Cardiac muscle cell (in vitro differentiated cells and primary cell): ENCODE results near the gene EMP2. TPM values are rescaled to one million over a fixed set of nuclear protein-coding genes. Genes with fewer than 3 reads are reported as not detected.

Experiments
- DNase-seq, 2 donors: peaks; one replicate each; pipeline versions ENCODE4 v3.0.0 to v3.0.0-alpha.2; 2010 to 2017; ENCODE audit warnings: low read depth in 1 of 2, low spot score in 1 of 2
- H3K27ac ChIP-seq: fragments of 200-600 bp; sonication (generic); 2 replicates; pipeline ENCODE4 v1.5.1; 2016
- H3K27me3 ChIP-seq: fragments of 200-600 bp; sonication (generic); 2 replicates; pipeline ENCODE4 v1.6.0; 2016; ENCODE audit warnings: control low read depth
- H3K36me3 ChIP-seq: fragments of 200-600 bp; sonication (generic); 2 replicates; pipeline ENCODE4 v1.5.1; 2016; ENCODE audit warnings: control low read depth
- H3K4me1 ChIP-seq: fragments of 200-600 bp; sonication (generic); 2 replicates; pipeline ENCODE4 v1.8.1; 2017; ENCODE audit warnings: low read depth, mild to moderate bottlenecking, mixed run types
- H3K4me3 ChIP-seq: fragments of 200-600 bp; sonication (generic); 2 replicates; pipeline ENCODE4 v1.5.1; 2016; ENCODE audit warnings: mild to moderate bottlenecking
- H3K9me3 ChIP-seq: fragments of 200-600 bp; sonication (generic); 2 replicates; pipeline ENCODE4 v1.5.1; 2017; ENCODE audit warnings: low read depth, mild to moderate bottlenecking, control low read depth
- polyA plus RNA-seq: library from polyadenylated mRNA; unstranded; fragments of >200 nt; fragmentation: Nextera tagmentation; extraction: Ambion mirVana; gene quantifications from 2 replicates; pipeline ENCODE4 v1.2.1, GENCODE V29; 2016
- total RNA-seq: library from RNA; depleted of rRNA; stranded (reverse); fragments of >200 nt; gene quantifications from 2 replicates; pipeline ENCODE4 v1.2.3, GENCODE V29; 2016
- TF ChIP-seq, protein P1 (sequence below): IDR thresholded peaks from 2 replicates; pipeline ENCODE4 v1.5.1; 2012; ENCODE audit warnings: low read depth, mild to moderate bottlenecking, low read length

Gene EMP2
- total and polyA plus RNA-seq, 2 experiments from 2014 or later: 40.9 to 151 TPM

DNA sequence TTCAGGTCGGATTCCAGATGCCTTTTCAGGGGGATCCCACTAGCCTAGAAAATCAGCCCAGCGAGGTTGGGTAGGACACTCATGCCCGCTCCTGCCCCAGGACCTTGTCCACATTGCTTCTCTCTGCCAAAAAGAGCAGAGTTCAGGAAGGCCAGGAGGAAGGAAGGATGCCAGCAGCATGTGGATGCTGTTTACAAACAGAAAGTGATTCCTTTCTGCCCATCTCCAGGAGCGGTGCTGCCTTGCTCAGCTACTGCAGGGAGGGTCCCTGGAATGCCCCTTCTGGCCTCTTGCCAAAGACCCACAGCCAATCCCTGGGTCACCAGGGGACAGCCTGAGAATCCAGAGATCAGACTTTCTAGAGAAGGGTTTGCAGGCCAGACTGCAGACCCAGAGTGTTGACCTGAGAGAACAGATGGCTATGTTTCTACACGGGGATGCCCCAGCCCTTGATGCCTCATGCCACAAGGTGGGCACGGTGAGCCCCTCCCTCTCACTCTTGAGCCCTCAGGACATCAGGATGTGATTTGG, 32.3 kb upstream of the EMP2 start:
- TF ChIP-seq, protein P1, sequence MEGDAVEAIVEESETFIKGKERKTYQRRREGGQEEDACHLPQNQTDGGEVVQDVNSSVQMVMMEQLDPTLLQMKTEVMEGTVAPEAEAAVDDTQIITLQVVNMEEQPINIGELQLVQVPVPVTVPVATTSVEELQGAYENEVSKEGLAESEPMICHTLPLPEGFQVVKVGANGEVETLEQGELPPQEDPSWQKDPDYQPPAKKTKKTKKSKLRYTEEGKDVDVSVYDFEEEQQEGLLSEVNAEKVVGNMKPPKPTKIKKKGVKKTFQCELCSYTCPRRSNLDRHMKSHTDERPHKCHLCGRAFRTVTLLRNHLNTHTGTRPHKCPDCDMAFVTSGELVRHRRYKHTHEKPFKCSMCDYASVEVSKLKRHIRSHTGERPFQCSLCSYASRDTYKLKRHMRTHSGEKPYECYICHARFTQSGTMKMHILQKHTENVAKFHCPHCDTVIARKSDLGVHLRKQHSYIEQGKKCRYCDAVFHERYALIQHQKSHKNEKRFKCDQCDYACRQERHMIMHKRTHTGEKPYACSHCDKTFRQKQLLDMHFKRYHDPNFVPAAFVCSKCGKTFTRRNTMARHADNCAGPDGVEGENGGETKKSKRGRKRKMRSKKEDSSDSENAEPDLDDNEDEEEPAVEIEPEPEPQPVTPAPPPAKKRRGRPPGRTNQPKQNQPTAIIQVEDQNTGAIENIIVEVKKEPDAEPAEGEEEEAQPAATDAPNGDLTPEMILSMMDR: no peak
- no peak for DNase-seq
- Histone ChIP-seq H3K9me3 (no peaks in the 10 kb centered on the region), H3K27ac (no peak overlapping the region), H3K36me3 (no peaks in the 10 kb centered on the region), H3K27me3 (no peaks in the 10 kb centered on the region), H3K4me3 (no peak overlapping the region), H3K4me1 (peaks cover 33% of the 10 kb centered on the region)

DNA sequence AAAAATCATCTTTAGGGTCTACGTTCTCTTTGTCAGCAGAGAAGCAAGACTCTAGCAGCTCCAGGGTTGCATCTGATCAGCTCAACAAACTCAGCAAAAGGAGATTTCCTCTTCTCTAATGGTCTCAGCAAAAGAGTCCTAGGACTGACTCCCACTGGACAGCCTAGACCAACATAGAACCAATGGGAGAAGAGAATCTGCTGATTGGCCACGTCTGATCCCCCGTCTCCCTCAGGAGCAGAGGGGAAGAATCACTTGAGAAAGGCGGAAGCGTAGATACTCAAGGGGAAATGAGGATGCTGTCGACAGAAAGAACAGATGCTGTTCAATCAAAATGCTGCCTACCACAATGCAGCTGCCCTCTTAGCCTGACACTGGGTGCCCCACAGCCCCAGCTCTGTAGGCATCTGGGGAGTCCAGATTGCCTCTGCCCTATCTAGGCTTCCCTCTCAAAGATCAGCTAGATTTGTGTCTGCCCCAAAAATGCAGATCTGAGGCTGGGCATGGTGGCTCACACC, 31.5 kb upstream of the EMP2 start:
- H3K4me3 ChIP-seq: no peak overlapping the region
- no peaks in the 10 kb centered on the region for H3K9me3 ChIP-seq
- H3K27ac ChIP-seq: no peak overlapping the region
- TF ChIP-seq, protein P1: no peak
- H3K36me3 ChIP-seq: no peaks in the 10 kb centered on the region
- H3K27me3 ChIP-seq: no peaks in the 10 kb centered on the region
- DNase-seq: no peak
- H3K4me1 ChIP-seq: peaks cover 25% of the 10 kb centered on the region

DNA sequence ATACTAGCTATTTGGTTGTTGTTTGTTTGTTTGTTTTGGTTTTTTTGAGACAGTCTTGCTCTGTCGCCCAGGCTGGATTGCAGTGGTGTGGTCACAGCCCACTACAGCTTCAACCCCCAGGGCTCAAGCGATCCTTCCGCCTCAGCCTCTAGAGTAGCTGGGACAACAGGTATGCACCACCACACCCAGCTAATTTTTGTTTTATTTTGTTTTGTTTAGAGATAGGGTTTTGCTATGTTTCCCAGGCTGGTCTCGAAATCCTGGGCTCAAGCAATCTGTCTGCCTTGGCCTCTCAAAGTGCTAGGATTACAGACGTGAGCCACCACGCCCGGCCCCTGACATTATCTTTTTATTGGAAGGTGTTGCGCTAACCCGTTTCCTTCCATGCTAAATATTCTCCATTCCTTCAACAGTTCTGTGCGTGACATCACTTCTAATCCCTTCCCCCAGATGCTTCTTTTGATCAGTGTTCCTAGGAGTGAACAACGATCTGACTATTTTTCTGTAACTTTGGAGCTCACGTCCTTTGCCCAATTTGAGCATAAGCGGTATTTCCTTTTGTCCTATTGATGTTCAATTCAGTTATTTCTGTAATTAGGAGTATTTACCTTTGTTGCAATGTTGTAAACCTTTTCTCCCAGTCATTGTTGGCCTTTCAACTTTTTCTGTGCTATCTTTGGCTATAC, 30.2 kb upstream of the EMP2 start:
- peaks cover 19% of the 10 kb centered on the region for H3K4me1 ChIP-seq
- H3K36me3 ChIP-seq: no peaks in the 10 kb centered on the region
- no peak overlapping the region for H3K4me3 ChIP-seq
- H3K27me3 ChIP-seq: no peaks in the 10 kb centered on the region
- DNase-seq: no peak
- TF ChIP-seq, protein P1: no peak
- no peaks in the 10 kb centered on the region for H3K9me3 ChIP-seq
- H3K27ac ChIP-seq: no peak overlapping the region

DNA sequence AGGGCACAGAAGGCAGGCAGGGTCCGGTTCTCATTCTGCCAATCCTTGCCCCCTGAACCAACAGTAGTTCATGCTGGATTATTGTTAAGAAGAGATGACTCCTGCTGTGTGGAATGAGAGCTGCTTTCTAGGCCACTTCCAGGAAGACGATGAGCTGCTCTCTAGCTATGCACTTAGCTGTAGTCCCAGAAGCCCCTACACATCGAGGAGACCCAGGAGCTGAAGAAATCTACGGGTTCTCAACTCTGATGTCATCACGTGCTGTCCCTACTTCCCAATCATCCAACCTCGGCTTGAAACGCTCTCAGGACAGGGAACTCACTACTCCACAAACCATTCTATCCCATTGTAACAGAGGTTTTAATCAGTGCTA, 29.0 kb upstream of the EMP2 start:
- H3K4me3 ChIP-seq: no peak overlapping the region
- peak in 1 of 2 donors; percentile 69 for DNase-seq
- no peaks in the 10 kb centered on the region for H3K36me3 ChIP-seq
- no peaks in the 10 kb centered on the region for H3K27me3 ChIP-seq
- no peaks in the 10 kb centered on the region for H3K9me3 ChIP-seq
- H3K4me1 ChIP-seq: peaks cover 19% of the 10 kb centered on the region
- TF ChIP-seq, protein P1: no peak
- peak overlapping the region; percentile 67 for H3K27ac ChIP-seq

DNA sequence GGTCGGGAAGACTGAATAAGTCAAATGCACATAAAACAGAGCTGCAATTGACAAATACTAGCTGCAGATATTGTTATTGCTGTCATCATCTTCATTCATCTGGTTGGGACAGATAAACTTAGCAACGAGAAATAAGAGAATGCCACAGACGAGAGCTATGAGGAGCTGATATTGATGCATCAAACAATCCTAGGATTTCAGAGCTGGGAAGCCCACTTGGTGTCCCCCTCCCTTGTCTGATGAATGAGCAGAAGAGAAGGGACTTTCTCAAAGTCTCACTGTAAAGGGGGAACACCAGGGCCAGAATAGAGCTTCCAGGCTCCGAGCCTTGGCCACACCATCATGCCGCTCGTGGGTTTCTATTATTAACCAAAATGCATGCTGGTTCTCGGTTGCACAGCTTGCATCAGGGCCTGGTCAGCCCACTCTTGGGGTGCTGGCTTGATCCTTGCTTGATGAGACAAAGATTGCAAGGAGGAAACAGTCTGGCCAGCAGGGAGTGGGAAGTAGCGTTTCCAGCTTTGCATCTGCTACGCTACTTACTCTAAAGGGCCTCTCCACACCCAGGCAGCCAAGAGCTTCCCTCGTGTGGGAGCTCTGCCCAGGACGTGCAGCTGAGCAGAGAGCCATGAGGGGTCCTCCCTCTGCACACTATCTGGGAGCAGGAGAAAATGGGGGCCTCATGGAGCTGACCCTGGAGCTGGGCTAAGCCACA, 28.4 kb upstream of the EMP2 start:
- DNase-seq: peak; percentile 33 to 38
- Histone ChIP-seq H3K9me3 (no peaks in the 10 kb centered on the region), H3K27ac (peak overlapping the region; percentile 67)

More for the DNA sequence above, 28.4 kb upstream of the EMP2 start:
- H3K4me1 ChIP-seq: peaks cover 19% of the 10 kb centered on the region
- H3K27me3 ChIP-seq: no peaks in the 10 kb centered on the region
- H3K4me3 ChIP-seq: no peak overlapping the region
- TF ChIP-seq, protein P1: no peak
- no peaks in the 10 kb centered on the region for H3K36me3 ChIP-seq
